Nucleus accumbens (tissue), 56 donors: ENCODE data around the gene KCNN1.
A peak's percentile ranks its signal among the peaks of the same experiment; 100 is the strongest.
"Not testable (repeated sequence)": the region's sequence is repeated elsewhere in the genome, so short reads cannot be mapped to it uniquely, and the experiment has no call there.

Experiments
- DNase-seq, 56 donors: peaks; one replicate each; lab custom pipeline; 2025; lab: John Stamatoyannopoulos, UW

KCNN1 gene

GRCh38 chr19:17999684-18000479 lies 33.0 kb downstream of the KCNN1 start:
- DNase-seq: no peak

GRCh38 chr19:18000480-18000914 lies 33.6 kb downstream of the KCNN1 start:
- DNase-seq: peak in 2 of 56 donors; percentile 50 to 76

- DNase-seq: peak in 42 of 56 donors; percentile 23 to 82 (median 48)
These were observed 34.2 kb downstream of the KCNN1 start for GRCh38 chr19:18000915-18001776.

GRCh38 chr19:18001777-18002345 lies 35.0 kb downstream of the KCNN1 start:
- DNase-seq: no peak

GRCh38 chr19:18002347-18002850 lies 35.5 kb downstream of the KCNN1 start:
- no peak for DNase-seq

- not testable (repeated sequence) for DNase-seq
These were observed 38.8 kb downstream of the KCNN1 start for GRCh38 chr19:18005750-18006149.

- DNase-seq: peak in 53 of 56 donors; percentile 23 to 90 (median 74)
These were observed 40.4 kb downstream of the KCNN1 start for GRCh38 chr19:18007044-18007916.

- DNase-seq: peak; percentile 54 to 97 (median 89)
These were observed 41.2 kb downstream of the KCNN1 start, which contains the start of gene ARRDC2 for GRCh38 chr19:18007917-18008673. TSS of gene ARRDC2 (plus strand) at chr19:18008170. CDS start at chr19:18008311, 141 bp downstream.

GRCh38 chr19:18008814-18009213 lies 41.9 kb downstream of the KCNN1 start:
- no peak for DNase-seq

- peak in 3 of 56 donors; percentile 9 to 32 (median 21) for DNase-seq
These were observed 42.6 kb downstream of the KCNN1 start for GRCh38 chr19:18009412-18010066.

- DNase-seq: no peak
These were observed 43.2 kb downstream of the KCNN1 start for GRCh38 chr19:18010149-18010548.

- DNase-seq: peak in 2 of 56 donors; percentile 13 to 18
These were observed 46.6 kb downstream of the KCNN1 start for GRCh38 chr19:18013210-18014111.

- DNase-seq: no peak
These were observed 47.3 kb downstream of the KCNN1 start for GRCh38 chr19:18014197-18014596.

- no peak for DNase-seq
These were observed 49.5 kb downstream of the KCNN1 start for GRCh38 chr19:18016209-18016910.

GRCh38 chr19:18017275-18018083 lies 50.6 kb downstream of the KCNN1 start:
- peak in 4 of 56 donors; percentile 15 to 37 (median 22) for DNase-seq
